HepG2 (cell line): ENCODE data around the gene VPS11. TPM values are rescaled to one million over a fixed set of nuclear protein-coding genes. Genes with fewer than 3 reads are reported as not detected.

Experiments
- ATAC-seq: fragments of 200-7000 bp; cut with Tn5 transposase; 3 replicates; pipeline ENCODE4 v1.9.1; 2020; ENCODE audit warnings: mild to moderate bottlenecking, moderate library complexity
- BruUV-seq: library from RNA; stranded (reverse); fragments of 400-500 nt; replicated peaks from 2 replicates; lab custom pipeline; 2021; lab: Mats Ljungman, UMichigan
- CTCF ChIA-PET: fragments of 300-600 bp; formaldehyde crosslinking; extraction: SDS; loops from one replicate; lab custom pipeline; 2021; ENCODE audit warnings: low total read pairs, inconsistent platforms, low intra/inter-chr PET ratio; lab: Yijun Ruan, JAX
- POLR2A ChIA-PET: fragments of 350-600 bp; sonication (Branson Sonifier 250); formaldehyde crosslinking; loops from one replicate; lab custom pipeline; 2020; ENCODE audit warnings: antibody characterized with exemption, inconsistent platforms; lab: Yijun Ruan, JAX
- DNase-seq: peaks from one replicate; pipeline ENCODE4 v3.0.0-alpha.2; 2015; ENCODE audit warnings: low spot score
- FAIRE-seq: peaks from 3 replicates; lab custom pipeline; 2011; peaks lifted over from hg19 to GRCh38; lab: Jason Lieb, UNC
- H2AFZ ChIP-seq: one replicate; pipeline ENCODE4 v1.6.1; 2011; ENCODE audit warnings: low read length, inconsistent platforms
- H3K27ac ChIP-seq: fragments of 300-600 bp; 3 replicates; pipeline ENCODE4 v1.8.0; 2011; ENCODE audit warnings: mixed run types, mild to moderate bottlenecking, mixed read lengths, low read length, inconsistent platforms; ENCODE audit not compliant: insufficient read depth; ENCODE audit errors: extremely low read length
- H3K27me3 ChIP-seq, 2 experiments: fragments of 200-600 bp in 1 of 2; 2 replicates in 1 of 2; 3 replicates in 1 of 2; pipeline versions ENCODE4 v1.6.0 to v1.8.0; 2011; ENCODE audit warnings: low read length in 2 of 2, mild to moderate bottlenecking in 2 of 2, moderate library complexity in 2 of 2, inconsistent platforms in 1 of 2; ENCODE audit not compliant: insufficient read depth in 2 of 2, control insufficient read depth in 1 of 2
- H3K36me3 ChIP-seq, 2 experiments: fragments of 200-600 bp in 1 of 2; replicated peaks in 1 of 2; 2 replicates in 1 of 2; 3 replicates in 1 of 2; pipeline versions ENCODE4 v1.5.1 to v1.8.0; 2011; ENCODE audit warnings: low read length in 2 of 2, inconsistent platforms in 1 of 2; ENCODE audit not compliant: insufficient read depth in 2 of 2, control insufficient read depth in 1 of 2
- H3K4me1 ChIP-seq: 2 replicates; pipeline ENCODE4 v1.5.1; 2012; ENCODE audit warnings: low read length, inconsistent platforms; ENCODE audit not compliant: insufficient read depth
- H3K4me2 ChIP-seq: 2 replicates; pipeline ENCODE4 v1.6.0; 2011; ENCODE audit warnings: low read depth, low read length, inconsistent platforms
- H3K4me3 ChIP-seq, 3 experiments: fragments of 200-600 bp in 1 of 3; sonication (generic), shearing (Covaris generic) in 1 of 3; replicated peaks in 1 of 3; 2 replicates each; pipeline ENCODE4 v1.5.1; 2011 to 2016; ENCODE audit warnings: low read length in 3 of 3, inconsistent platforms in 2 of 3, low read depth in 2 of 3, mild to moderate bottlenecking in 2 of 3, control low read depth in 1 of 3, mixed read lengths in 1 of 3; ENCODE audit not compliant: insufficient read depth in 1 of 3
- H3K79me2 ChIP-seq: one replicate; pipeline ENCODE4 v1.6.1; 2011; ENCODE audit warnings: low read length, inconsistent platforms; ENCODE audit not compliant: insufficient read depth
- H3K9ac ChIP-seq: 2 replicates; pipeline ENCODE4 v1.6.0; 2011; ENCODE audit warnings: mild to moderate bottlenecking, low read depth, low read length, inconsistent platforms; ENCODE audit not compliant: insufficient read depth
- H3K9me3 ChIP-seq: 2 replicates; pipeline ENCODE4 v1.5.1; 2012; ENCODE audit warnings: mild to moderate bottlenecking, low read length
- H4K20me1 ChIP-seq: 2 replicates; pipeline ENCODE4 v1.6.0; 2011; ENCODE audit warnings: inconsistent platforms, mild to moderate bottlenecking, low read length, moderate library complexity; ENCODE audit not compliant: insufficient read depth
- CBX2 ChIP-seq, 2 experiments: fragments of 200-600 bp in 1 of 2; sonication (generic); formaldehyde crosslinking in 1 of 2; IDR thresholded peaks; 2 replicates each; pipeline versions ENCODE4 v1.7.0 to v1.8.1; 2018 to 2022; ENCODE audit warnings: low read depth in 2 of 2, low read length in 1 of 2, mild to moderate bottlenecking in 1 of 2, missing genetic modification reagents in 1 of 2
- MEIS2 ChIP-seq: sonication (generic); formaldehyde crosslinking; IDR thresholded peaks from 2 replicates; pipeline ENCODE4 v1.9.0; 2021; ENCODE audit warnings: mild to moderate bottlenecking, missing genetic modification reagents
- RXRB ChIP-seq: IDR thresholded peaks from 2 replicates; pipeline ENCODE4 v1.6.1; 2016; ENCODE audit warnings: borderline replicate concordance, missing genetic modification reagents, missing compliant biosample characterization
- TRIM24 ChIP-seq: sonication (generic); formaldehyde crosslinking; IDR thresholded peaks from 2 replicates; pipeline ENCODE4 v1.8.0; 2022; ENCODE audit warnings: mild to moderate bottlenecking, missing genetic modification reagents
- ZBTB2 ChIP-seq: sonication (generic); formaldehyde crosslinking; IDR thresholded peaks from 2 replicates; pipeline ENCODE4 v1.8.0; 2022; ENCODE audit warnings: low read depth, missing genetic modification reagents
- ZNF326 ChIP-seq: sonication (generic); formaldehyde crosslinking; IDR thresholded peaks from 2 replicates; pipeline ENCODE4 v1.4.0; 2020; ENCODE audit warnings: missing genetic modification reagents, borderline replicate concordance
- ZNF660 ChIP-seq: sonication (generic); formaldehyde crosslinking; IDR thresholded peaks from 2 replicates; pipeline ENCODE4 v1.5.1; 2020; ENCODE audit warnings: mild to moderate bottlenecking, low read depth, missing genetic modification reagents, borderline replicate concordance
- WGBS: methylation state at CpG from one replicate; pipeline ENCODE4 v1.1.6; 2017; ENCODE audit warnings: low lambda C conversion rate; 5-methylcytosine and 5-hydroxymethylcytosine counted together
- in situ Hi-C: cut with HindIII; loops from 2 replicates; pipeline ENCODE4 v1.10.0; 2017; ENCODE audit warnings: low pct_unique_long_range_greater_than_20kb; ENCODE audit not compliant: extremely low pct_ligation_motif_present
- intact Hi-C: fragments of 100-400 bp; cut with micrococcal nuclease; formaldehyde crosslinking; loops from one replicate; pipeline ENCODE4 v1.10.0; 2022; ENCODE audit not compliant: unreplicated experiment
- polyA plus RNA-seq, 8 experiments: library from polyadenylated mRNA; depleted of rRNA in 3 of 8; stranded (reverse) in 7 of 8; unstranded in 1 of 8; fragments of >200 nt; fragmentation: Illumina TruSeq in 4 of 8; extraction: Trizol in 4 of 8; gene quantifications; 2 replicates each; pipeline versions ENCODE4 v1.2.1 to v1.2.3, GENCODE V29; 2011 to 2016; ENCODE audit warnings: low read depth in 4 of 8, missing spikeins in 1 of 8, mixed read lengths in 1 of 8; ENCODE audit not compliant: insufficient read depth in 1 of 8
- total RNA-seq, 5 experiments: library from RNA; depleted of rRNA; stranded (reverse); fragments of >200 nt; fragmentation: Illumina TruSeq; extraction: Trizol; gene quantifications; 2 replicates each; pipeline ENCODE4 v1.2.3, GENCODE V29; 2016; ENCODE audit warnings: low read depth in 1 of 5
- TF ChIP-seq, protein P1 (sequence below): sonication (generic); formaldehyde crosslinking; IDR thresholded peaks from 2 replicates; pipeline ENCODE4; 2020; ENCODE audit warnings: missing genetic modification reagents, mild to moderate bottlenecking, borderline replicate concordance

Gene VPS11
- total and polyA plus RNA-seq, 2 of the 13 experiments (the other 11 are each of a cell fraction or from before 2014, with no cell fraction given): 13.7 to 21.6 TPM

DNA sequence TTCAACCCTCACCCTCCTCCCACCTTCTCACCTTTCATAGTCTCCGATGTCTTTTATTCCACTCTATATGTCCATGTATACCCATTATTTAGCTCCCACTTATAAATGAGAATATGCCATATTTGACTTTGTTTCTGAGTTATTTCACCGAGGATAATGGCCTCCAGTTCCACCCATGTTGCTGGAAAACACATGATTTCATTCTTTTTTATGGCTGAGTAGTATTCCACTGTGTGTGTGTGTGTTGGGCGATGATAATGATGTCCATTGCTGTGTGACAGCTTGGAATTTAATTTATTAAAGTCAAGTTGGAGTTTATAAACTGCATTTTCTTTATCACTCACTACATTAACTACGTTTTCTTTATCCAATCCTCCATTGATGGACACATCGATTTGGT lies 50.6 kb downstream of the VPS11 start:
- DNase-seq (no peak), ATAC-seq (no peak), FAIRE-seq (no peak)
- H3K9ac ChIP-seq: no peak overlapping the region
- no TSS peak for BruUV-seq
- no peaks in the 10 kb centered on the region for H4K20me1 ChIP-seq
- H3K9me3 ChIP-seq: no peaks in the 10 kb centered on the region
- H2AFZ ChIP-seq: no peak overlapping the region
- 96% methylated on average over 5 of the region's 5 CpGs for WGBS
- no peak overlapping the region for H3K4me2 ChIP-seq
- no peaks in the 10 kb centered on the region; a peak in 1 of 5 replicates for H3K27me3 ChIP-seq
- in situ Hi-C loops: no loop called here
- no peak overlapping the region for H3K27ac ChIP-seq
- peaks cover 24% of the 10 kb centered on the region for H3K4me1 ChIP-seq
- no peak overlapping the region for H3K4me3 ChIP-seq
- H3K79me2 ChIP-seq: peaks cover 17% of the 10 kb centered on the region
- intact Hi-C loops: no loop called here
- no peak for TF ChIP-seq RXRB (CRISPR knock-in tag)
- no peak for TF ChIP-seq MEIS2 (CRISPR knock-in tag)
- TF ChIP-seq CBX2 (IDR thresholded peaks at IDR 0.05; ENCODE audit: low read depth, low read length): no peak
- no peak for TF ChIP-seq CBX2 (CRISPR knock-in tag; IDR thresholded peaks at IDR 0.05; ENCODE audit: low read depth)
- TF ChIP-seq, protein P1, sequence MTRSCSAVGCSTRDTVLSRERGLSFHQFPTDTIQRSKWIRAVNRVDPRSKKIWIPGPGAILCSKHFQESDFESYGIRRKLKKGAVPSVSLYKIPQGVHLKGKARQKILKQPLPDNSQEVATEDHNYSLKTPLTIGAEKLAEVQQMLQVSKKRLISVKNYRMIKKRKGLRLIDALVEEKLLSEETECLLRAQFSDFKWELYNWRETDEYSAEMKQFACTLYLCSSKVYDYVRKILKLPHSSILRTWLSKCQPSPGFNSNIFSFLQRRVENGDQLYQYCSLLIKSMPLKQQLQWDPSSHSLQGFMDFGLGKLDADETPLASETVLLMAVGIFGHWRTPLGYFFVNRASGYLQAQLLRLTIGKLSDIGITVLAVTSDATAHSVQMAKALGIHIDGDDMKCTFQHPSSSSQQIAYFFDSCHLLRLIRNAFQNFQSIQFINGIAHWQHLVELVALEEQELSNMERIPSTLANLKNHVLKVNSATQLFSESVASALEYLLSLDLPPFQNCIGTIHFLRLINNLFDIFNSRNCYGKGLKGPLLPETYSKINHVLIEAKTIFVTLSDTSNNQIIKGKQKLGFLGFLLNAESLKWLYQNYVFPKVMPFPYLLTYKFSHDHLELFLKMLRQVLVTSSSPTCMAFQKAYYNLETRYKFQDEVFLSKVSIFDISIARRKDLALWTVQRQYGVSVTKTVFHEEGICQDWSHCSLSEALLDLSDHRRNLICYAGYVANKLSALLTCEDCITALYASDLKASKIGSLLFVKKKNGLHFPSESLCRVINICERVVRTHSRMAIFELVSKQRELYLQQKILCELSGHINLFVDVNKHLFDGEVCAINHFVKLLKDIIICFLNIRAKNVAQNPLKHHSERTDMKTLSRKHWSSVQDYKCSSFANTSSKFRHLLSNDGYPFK: no peak
- no peak for TF ChIP-seq ZBTB2 (CRISPR knock-in tag)
- TF ChIP-seq ZNF660 (CRISPR knock-in tag): no peak
- TF ChIP-seq ZNF326 (CRISPR knock-in tag): no peak
- no peak for TF ChIP-seq TRIM24 (CRISPR knock-in tag)
- CTCF ChIA-PET: no interaction called here
- POLR2A ChIA-PET: interaction anchor here (1.3 kb wide), 1 partner anchor 11 kb away, joined by 3 read pairs; the partner anchor contains the start of gene C2CD2L
- peaks cover 12% of the 10 kb centered on the region in 2 experiments for H3K36me3 ChIP-seq
